IPS-11a (cell line): ENCODE results near the gene PTGR3.

Experiments
- H3K4me3 ChIP-seq: one replicate; pipeline ENCODE4 v1.5.1; 2013; ENCODE audit warnings: low read depth, low read length, control low read depth

The PTGR3 gene

GRCh38 chr18:75238100-75238499, 29.2 kb upstream of the PTGR3 start:
- H3K4me3 ChIP-seq, result no peak overlapping the region

- H3K4me3 ChIP-seq, result no peak overlapping the region
These were observed 27.0 kb upstream of the PTGR3 start for GRCh38 chr18:75235896-75236295.

- no peak overlapping the region for H3K4me3 ChIP-seq
These were observed 26.0 kb upstream of the PTGR3 start for GRCh38 chr18:75234901-75235300.

GRCh38 chr18:75231053-75231406, 22.1 kb upstream of the PTGR3 start:
- no peak overlapping the region for H3K4me3 ChIP-seq

- H3K4me3 ChIP-seq, result no peak overlapping the region
These were observed 21.5 kb upstream of the PTGR3 start for GRCh38 chr18:75230163-75231052.

- no peak overlapping the region for H3K4me3 ChIP-seq
These were observed 20.5 kb upstream of the PTGR3 start for GRCh38 chr18:75229437-75229836.

- no peak overlapping the region for H3K4me3 ChIP-seq
These were observed 20.0 kb upstream of the PTGR3 start for GRCh38 chr18:75228967-75229366.

- no peak overlapping the region for H3K4me3 ChIP-seq
These were observed 18.8 kb upstream of the PTGR3 start for GRCh38 chr18:75227535-75228296.

- H3K4me3 ChIP-seq, result no peak overlapping the region
These were observed 18.0 kb upstream of the PTGR3 start for GRCh38 chr18:75226956-75227316.

GRCh38 chr18:75226286-75226955, 17.5 kb upstream of the PTGR3 start:
- H3K4me3 ChIP-seq, result no peak overlapping the region

- no peak overlapping the region for H3K4me3 ChIP-seq
These were observed 14.9 kb upstream of the PTGR3 start for GRCh38 chr18:75223687-75224347.

GRCh38 chr18:75222407-75222806, 13.5 kb upstream of the PTGR3 start:
- no peak overlapping the region for H3K4me3 ChIP-seq

GRCh38 chr18:75221897-75222296, 13.0 kb upstream of the PTGR3 start:
- no peak overlapping the region for H3K4me3 ChIP-seq

- H3K4me3 ChIP-seq, result no peak overlapping the region
These were observed 12.5 kb upstream of the PTGR3 start for GRCh38 chr18:75221397-75221796.

GRCh38 chr18:75220551-75221355, 11.8 kb upstream of the PTGR3 start:
- H3K4me3 ChIP-seq, result no peak overlapping the region

GRCh38 chr18:75219745-75220375, 10.9 kb upstream of the PTGR3 start:
- no peak overlapping the region for H3K4me3 ChIP-seq

- H3K4me3 ChIP-seq, result no peak overlapping the region
These were observed 9.4 kb upstream of the PTGR3 start for GRCh38 chr18:75218065-75218923.

GRCh38 chr18:75216911-75217689, 8.2 kb upstream of the PTGR3 start:
- no peak overlapping the region for H3K4me3 ChIP-seq
